MCF 10A (cell line): Measurements from ENCODE around the gene PIANP. TPM values are rescaled to one million over a fixed set of nuclear protein-coding genes. Genes with fewer than 3 reads are reported as not detected.

Experiments
- BruUV-seq: library from RNA; stranded (reverse); fragments of 400-500 nt; replicated peaks from 2 replicates; lab custom pipeline; 2021; lab: Mats Ljungman, UMichigan
- CTCF ChIA-PET: fragments of 300-600 bp; sonication (Branson Sonifier 250); formaldehyde crosslinking; extraction: SDS; loops from one replicate; lab custom pipeline; 2021; ENCODE audit warnings: antibody characterized with exemption, inconsistent platforms; lab: Yijun Ruan, JAX
- POLR2A ChIA-PET: fragments of 300-600, 350-650 bp; sonication (Branson Sonifier 250); formaldehyde crosslinking; extraction: SDS; loops from one replicate; lab custom pipeline; 2020; ENCODE audit warnings: antibody characterized with exemption, inconsistent platforms; lab: Yijun Ruan, JAX
- DNase-seq: peaks from one replicate; pipeline ENCODE4 v3.0.0-alpha.2; 2018; ENCODE audit not compliant: unreplicated experiment
- H3K27ac Mint-ChIP-seq: one replicate; pipeline ENCODE4 v1.8.0; 2022; ENCODE audit warnings: mild to moderate bottlenecking, low read depth, mixed read lengths; ENCODE audit not compliant: unreplicated experiment
- H3K27me3 Mint-ChIP-seq: one replicate; pipeline ENCODE4 v1.8.0; 2022; ENCODE audit warnings: mixed read lengths; ENCODE audit not compliant: insufficient read depth, unreplicated experiment
- H3K36me3 Mint-ChIP-seq: one replicate; pipeline ENCODE4 v1.8.0; 2022; ENCODE audit warnings: mild to moderate bottlenecking, moderate library complexity, mixed read lengths; ENCODE audit not compliant: insufficient read depth, unreplicated experiment
- H3K4me1 Mint-ChIP-seq: one replicate; pipeline ENCODE4 v1.8.0; 2022; ENCODE audit warnings: mixed read lengths; ENCODE audit not compliant: insufficient read depth, unreplicated experiment
- H3K4me3 Mint-ChIP-seq: one replicate; pipeline ENCODE4 v1.8.0; 2022; ENCODE audit warnings: mild to moderate bottlenecking, moderate library complexity, mixed read lengths; ENCODE audit not compliant: unreplicated experiment
- H3K9me3 Mint-ChIP-seq: one replicate; pipeline ENCODE4 v1.8.0; 2022; ENCODE audit warnings: mixed read lengths; ENCODE audit not compliant: unreplicated experiment
- intact Hi-C: fragments of 100-400 bp; cut with micrococcal nuclease; formaldehyde crosslinking; loops from 2 replicates; pipeline ENCODE4 v1.14.1; 2022
- total RNA-seq: library from RNA; stranded (reverse); gene quantifications from 2 replicates; pipeline ENCODE4 v1.2.3, GENCODE V29; 2022
- TF ChIP-seq, protein P1 (sequence below): fragments of 200-600 bp; IDR thresholded peaks from one replicate; pipeline ENCODE4 v1.8.0; 2022; ENCODE audit warnings: antibody characterized with exemption, mild to moderate bottlenecking; ENCODE audit not compliant: unreplicated experiment

PIANP gene
- total RNA-seq, 1 experiment from 2014 or later: not detected

DNA sequence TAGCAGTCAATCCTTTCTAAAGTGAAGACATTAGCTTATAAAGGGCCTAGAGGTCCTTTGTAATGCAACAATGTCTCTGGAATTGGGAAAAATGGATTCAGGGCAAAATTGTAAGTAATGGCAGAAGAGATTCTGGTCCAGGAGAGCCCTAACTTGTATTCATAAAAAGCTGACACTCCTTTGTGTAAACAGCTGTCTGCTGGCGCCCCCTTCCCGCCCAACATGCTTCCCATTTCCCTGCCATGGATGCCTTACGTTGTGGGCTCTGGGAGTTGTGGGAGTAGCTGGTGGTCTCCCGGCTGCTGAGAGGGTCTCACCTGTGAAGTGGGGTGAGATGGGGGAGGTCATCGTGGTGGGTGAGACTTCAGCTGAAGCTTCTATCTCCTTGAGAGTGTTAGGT is 55.7 kb downstream of the PIANP start:
- H3K27me3 Mint-ChIP-seq: peaks cover 25% of the 10 kb centered on the region
- POLR2A ChIA-PET: interaction anchor here (0.5 to 1.6 kb wide), 3 partner anchors 11 to 333 kb away, joined by 4 to 7 read pairs (median 4); no protein-coding TSS in a partner anchor
- H3K9me3 Mint-ChIP-seq: peaks cover 9% of the 10 kb centered on the region
- H3K27ac Mint-ChIP-seq: no peak overlapping the region
- BruUV-seq: no TSS peak
- peaks cover 10% of the 10 kb centered on the region for H3K36me3 Mint-ChIP-seq
- DNase-seq: no peak
- H3K4me3 Mint-ChIP-seq: no peak overlapping the region
- CTCF ChIA-PET: interaction anchor here (0.6 to 1.3 kb wide), 5 partner anchors 12 to 140 kb away, joined by 3 to 5 read pairs (median 3); no protein-coding TSS in a partner anchor
- TF ChIP-seq, protein P1, sequence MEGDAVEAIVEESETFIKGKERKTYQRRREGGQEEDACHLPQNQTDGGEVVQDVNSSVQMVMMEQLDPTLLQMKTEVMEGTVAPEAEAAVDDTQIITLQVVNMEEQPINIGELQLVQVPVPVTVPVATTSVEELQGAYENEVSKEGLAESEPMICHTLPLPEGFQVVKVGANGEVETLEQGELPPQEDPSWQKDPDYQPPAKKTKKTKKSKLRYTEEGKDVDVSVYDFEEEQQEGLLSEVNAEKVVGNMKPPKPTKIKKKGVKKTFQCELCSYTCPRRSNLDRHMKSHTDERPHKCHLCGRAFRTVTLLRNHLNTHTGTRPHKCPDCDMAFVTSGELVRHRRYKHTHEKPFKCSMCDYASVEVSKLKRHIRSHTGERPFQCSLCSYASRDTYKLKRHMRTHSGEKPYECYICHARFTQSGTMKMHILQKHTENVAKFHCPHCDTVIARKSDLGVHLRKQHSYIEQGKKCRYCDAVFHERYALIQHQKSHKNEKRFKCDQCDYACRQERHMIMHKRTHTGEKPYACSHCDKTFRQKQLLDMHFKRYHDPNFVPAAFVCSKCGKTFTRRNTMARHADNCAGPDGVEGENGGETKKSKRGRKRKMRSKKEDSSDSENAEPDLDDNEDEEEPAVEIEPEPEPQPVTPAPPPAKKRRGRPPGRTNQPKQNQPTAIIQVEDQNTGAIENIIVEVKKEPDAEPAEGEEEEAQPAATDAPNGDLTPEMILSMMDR: no peak
- intact Hi-C loops: no loop called here
- H3K4me1 Mint-ChIP-seq: no peaks in the 10 kb centered on the region

DNA sequence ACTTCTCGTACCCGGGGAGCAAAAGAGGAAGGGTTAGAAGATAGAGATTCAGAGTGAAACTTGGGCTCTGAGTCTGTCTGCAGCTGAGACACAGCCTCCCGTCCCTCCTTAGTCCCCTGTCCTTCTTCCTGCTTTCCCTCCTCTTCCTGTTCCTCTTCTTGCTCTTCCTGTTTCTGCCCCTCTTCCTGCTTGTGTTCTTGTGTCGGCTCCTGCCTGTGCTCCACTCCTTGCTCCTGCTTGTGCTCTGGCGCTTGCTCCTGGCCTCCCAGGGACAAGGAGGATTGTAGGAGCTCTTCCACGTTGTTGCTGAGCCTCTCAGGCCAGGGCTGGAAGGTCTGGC is 56.4 kb downstream of the PIANP start:
- TF ChIP-seq, protein P1: no peak
- BruUV-seq: no TSS peak
- no peak overlapping the region for H3K4me3 Mint-ChIP-seq
- DNase-seq: no peak
- CTCF ChIA-PET: interaction anchor here (0.6 to 1.3 kb wide), 5 partner anchors 13 to 80 kb away, joined by 3 to 5 read pairs (median 3); no protein-coding TSS in a partner anchor
- no peaks in the 10 kb centered on the region for H3K4me1 Mint-ChIP-seq
- peaks cover 9% of the 10 kb centered on the region for H3K9me3 Mint-ChIP-seq
- peaks cover 8% of the 10 kb centered on the region for H3K36me3 Mint-ChIP-seq
- intact Hi-C loops: no loop called here
- H3K27ac Mint-ChIP-seq: no peak overlapping the region
- peaks cover 25% of the 10 kb centered on the region for H3K27me3 Mint-ChIP-seq
- POLR2A ChIA-PET: interaction anchor here (1.0 to 1.6 kb wide), 3 partner anchors 9 to 20 kb away, joined by 3 to 4 read pairs (median 4); partner anchors contain the start of gene LPAR5

Other genes starting within 250 kb of the PIANP start
- gene TAPBPL, start 248.8 kb downstream of the PIANP start, total RNA-seq: 8.1 and 9.3 TPM in 2 replicates
- gene VAMP1, start 230.1 kb downstream of the PIANP start, total RNA-seq: 2.5 and 2.9 TPM in 2 replicates
- 230 and 314 TPM in 2 replicates for gene MRPL51, start 207.6 kb downstream of the PIANP start, total RNA-seq
- 31.9 and 52.0 TPM in 2 replicates for gene NCAPD2, start 206.7 kb downstream of the PIANP start, total RNA-seq
- 2,995 and 4,097 TPM in 2 replicates for gene GAPDH, start 166.3 kb downstream of the PIANP start, total RNA-seq
- gene IFFO1, start 144.8 kb downstream of the PIANP start, total RNA-seq: 0.49 and 1.1 TPM in 2 replicates
- 97.1 and 108 TPM in 2 replicates for gene NOP2, start 132.5 kb downstream of the PIANP start, total RNA-seq
- 135 and 151 TPM in 2 replicates for gene CHD4, start 93.4 kb downstream of the PIANP start, total RNA-seq
- gene LPAR5, start 64.9 kb downstream of the PIANP start, total RNA-seq: 2.5 and 2.7 TPM in 2 replicates
- 0.30 and 2.5 TPM in 2 replicates for gene ACRBP, start 53.4 kb downstream of the PIANP start, total RNA-seq
- gene ING4, start 37.7 kb downstream of the PIANP start, total RNA-seq: 15.2 and 16.1 TPM in 2 replicates
- 62.8 and 70.8 TPM in 2 replicates for gene ZNF384, start 11.4 kb downstream of the PIANP start, total RNA-seq
- gene COPS7A, start 23.2 kb upstream of the PIANP start, total RNA-seq: 55.5 and 61.3 TPM in 2 replicates
- gene MLF2, start 52.3 kb upstream of the PIANP start, total RNA-seq: 151 and 162 TPM in 2 replicates
- 242 and 284 TPM in 2 replicates for gene PTMS, start 65.5 kb upstream of the PIANP start, total RNA-seq
- 0.58 and 1.0 TPM in 2 replicates for gene LAG3, start 71.7 kb upstream of the PIANP start, total RNA-seq
- gene CD4, start 88.7 kb upstream of the PIANP start, total RNA-seq: not detected in 2 replicates
- gene GPR162, start 121.0 kb upstream of the PIANP start, total RNA-seq: not detected in 2 replicates
- gene P3H3, start 127.6 kb upstream of the PIANP start, total RNA-seq: 0.47 and 1.3 TPM in 2 replicates
- 0.47 TPM in 1 of 2 replicates, not detected in the other for gene GNB3, start 140.1 kb upstream of the PIANP start, total RNA-seq
- 11.7 and 25.5 TPM in 2 replicates for gene CDCA3, start 150.5 kb upstream of the PIANP start, total RNA-seq
- gene USP5, start 151.3 kb upstream of the PIANP start, total RNA-seq: 62.5 and 80.2 TPM in 2 replicates
- 498 and 549 TPM in 2 replicates for gene TPI1, start 166.7 kb upstream of the PIANP start, total RNA-seq
- 9.2 and 10.8 TPM in 2 replicates for gene SPSB2, start 172.5 kb upstream of the PIANP start, total RNA-seq
- gene LRRC23, start 204.0 kb upstream of the PIANP start, total RNA-seq: 7.5 and 9.1 TPM in 2 replicates
- 0.30 and 2.1 TPM in 2 replicates for gene ENO2, start 213.8 kb upstream of the PIANP start, total RNA-seq
- 83.7 and 84.7 TPM in 2 replicates for gene ATN1, start 227.1 kb upstream of the PIANP start, total RNA-seq
- not detected in 2 replicates for gene RNU7-1, start 243.0 kb upstream of the PIANP start, total RNA-seq
- gene C12orf57, start 243.2 kb upstream of the PIANP start, total RNA-seq: 176 and 196 TPM in 2 replicates